ENCODE data around the gene MAGI2.
"Not testable (repeated sequence)": the region's sequence is repeated elsewhere in the genome, so short reads cannot be mapped to it uniquely, and the experiment has no call there.

MAGI2 gene

DNA sequence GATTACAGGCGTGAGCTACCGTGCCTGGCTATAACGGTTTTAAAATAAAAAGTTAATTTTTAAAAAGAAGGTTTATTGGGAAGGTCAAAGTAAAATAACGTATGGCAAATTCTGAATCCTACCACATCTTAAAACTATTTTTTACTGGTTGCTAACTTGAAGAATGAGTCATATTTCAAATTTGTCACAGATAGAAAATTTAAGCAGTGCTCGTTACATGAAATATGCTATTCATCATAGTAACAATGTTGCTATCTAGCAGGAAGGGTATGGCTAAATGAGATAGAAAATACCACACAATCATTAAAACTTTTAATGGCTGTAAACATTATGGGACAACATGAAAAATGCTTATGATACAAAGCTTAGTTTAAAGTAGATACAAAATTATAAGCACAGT, 1154.4 kb downstream of the MAGI2 start:
- TF ChIP-seq, protein P1, sequence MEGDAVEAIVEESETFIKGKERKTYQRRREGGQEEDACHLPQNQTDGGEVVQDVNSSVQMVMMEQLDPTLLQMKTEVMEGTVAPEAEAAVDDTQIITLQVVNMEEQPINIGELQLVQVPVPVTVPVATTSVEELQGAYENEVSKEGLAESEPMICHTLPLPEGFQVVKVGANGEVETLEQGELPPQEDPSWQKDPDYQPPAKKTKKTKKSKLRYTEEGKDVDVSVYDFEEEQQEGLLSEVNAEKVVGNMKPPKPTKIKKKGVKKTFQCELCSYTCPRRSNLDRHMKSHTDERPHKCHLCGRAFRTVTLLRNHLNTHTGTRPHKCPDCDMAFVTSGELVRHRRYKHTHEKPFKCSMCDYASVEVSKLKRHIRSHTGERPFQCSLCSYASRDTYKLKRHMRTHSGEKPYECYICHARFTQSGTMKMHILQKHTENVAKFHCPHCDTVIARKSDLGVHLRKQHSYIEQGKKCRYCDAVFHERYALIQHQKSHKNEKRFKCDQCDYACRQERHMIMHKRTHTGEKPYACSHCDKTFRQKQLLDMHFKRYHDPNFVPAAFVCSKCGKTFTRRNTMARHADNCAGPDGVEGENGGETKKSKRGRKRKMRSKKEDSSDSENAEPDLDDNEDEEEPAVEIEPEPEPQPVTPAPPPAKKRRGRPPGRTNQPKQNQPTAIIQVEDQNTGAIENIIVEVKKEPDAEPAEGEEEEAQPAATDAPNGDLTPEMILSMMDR (IDR thresholded peaks at IDR 0.05; ENCODE audit: low read depth, low read length) = no peak
- H3K4me3 ChIP-seq (ENCODE audit: low read depth, low read length) = no peak overlapping the region

DNA sequence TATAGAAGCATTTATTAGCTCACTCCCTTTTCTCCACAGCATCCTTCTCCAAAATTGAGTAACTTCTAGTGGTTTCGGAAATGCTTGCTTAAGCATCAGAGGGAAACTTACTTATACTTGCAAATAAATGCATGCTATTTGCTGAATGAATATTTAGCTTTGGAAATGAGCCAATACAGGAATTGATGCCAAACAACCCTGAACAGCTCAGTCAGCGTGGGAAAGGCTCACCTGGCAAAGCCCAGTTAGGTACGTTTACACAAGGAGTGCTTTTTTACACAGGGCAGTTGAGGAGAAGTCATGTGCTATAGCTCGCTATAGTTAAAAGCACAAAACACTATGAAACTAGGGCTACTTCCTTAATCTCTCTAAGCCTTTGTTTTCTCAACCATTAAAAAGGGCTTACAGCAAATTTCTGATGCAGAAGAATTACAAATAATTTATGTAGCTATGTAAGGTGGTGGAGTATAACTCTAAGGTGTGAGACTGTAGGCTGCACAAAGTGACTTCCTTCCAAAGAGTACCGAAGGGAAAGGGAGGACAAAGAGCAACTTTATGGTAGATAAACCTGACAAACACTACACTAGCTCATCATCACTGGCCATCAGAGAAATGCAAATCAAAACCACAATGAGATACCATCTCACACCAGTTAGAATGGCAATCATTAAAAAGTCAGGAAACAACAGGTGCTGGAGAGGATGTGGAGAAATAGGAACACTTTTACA, 1156.7 kb downstream of the MAGI2 start:
- no peak overlapping the region for H3K4me3 ChIP-seq (ENCODE audit: low read depth, low read length)
- TF ChIP-seq, protein P1 (IDR thresholded peaks at IDR 0.05; ENCODE audit: low read depth, low read length) = no peak

- no peak overlapping the region for H3K4me3 ChIP-seq (ENCODE audit: low read depth, low read length)
- TF ChIP-seq, protein P1 (IDR thresholded peaks at IDR 0.05; ENCODE audit: low read depth, low read length) = no peak
These were observed 1157.3 kb downstream of the MAGI2 start for GRCh38 chr7:78296046-78296597.

- H3K4me3 ChIP-seq (ENCODE audit: low read depth, low read length) = not testable (repeated sequence)
These were observed 1164.0 kb downstream of the MAGI2 start for GRCh38 chr7:78289471-78289870.

- no peak overlapping the region for H3K4me3 ChIP-seq (ENCODE audit: low read depth, low read length)
- TF ChIP-seq, protein P1 (IDR thresholded peaks at IDR 0.05; ENCODE audit: low read depth, low read length) = no peak
These were observed 1168.5 kb downstream of the MAGI2 start for GRCh38 chr7:78284945-78285344.

DNA sequence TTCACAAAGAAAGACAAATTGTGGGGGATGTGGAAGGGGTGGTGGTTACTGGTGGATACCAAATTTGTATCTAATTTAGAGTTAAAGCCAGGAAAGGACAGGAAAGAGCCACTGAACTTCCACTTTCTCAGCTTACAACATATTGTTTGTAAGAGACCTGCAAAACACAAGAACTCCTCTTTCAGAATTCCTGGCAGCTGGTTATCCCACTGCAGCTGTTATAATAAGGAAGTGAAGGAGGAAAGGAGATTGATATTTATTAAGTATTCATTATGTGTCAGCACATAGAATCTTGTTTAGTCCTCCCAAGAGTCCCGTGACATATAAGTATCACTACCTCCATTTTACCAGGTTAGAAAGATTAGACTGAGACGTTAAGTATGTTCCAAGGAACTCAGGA, 1173.2 kb downstream of the MAGI2 start:
- H3K4me3 ChIP-seq (ENCODE audit: low read depth, low read length) = no peak overlapping the region
- TF ChIP-seq, protein P1 (IDR thresholded peaks at IDR 0.05; ENCODE audit: low read depth, low read length) = no peak

DNA sequence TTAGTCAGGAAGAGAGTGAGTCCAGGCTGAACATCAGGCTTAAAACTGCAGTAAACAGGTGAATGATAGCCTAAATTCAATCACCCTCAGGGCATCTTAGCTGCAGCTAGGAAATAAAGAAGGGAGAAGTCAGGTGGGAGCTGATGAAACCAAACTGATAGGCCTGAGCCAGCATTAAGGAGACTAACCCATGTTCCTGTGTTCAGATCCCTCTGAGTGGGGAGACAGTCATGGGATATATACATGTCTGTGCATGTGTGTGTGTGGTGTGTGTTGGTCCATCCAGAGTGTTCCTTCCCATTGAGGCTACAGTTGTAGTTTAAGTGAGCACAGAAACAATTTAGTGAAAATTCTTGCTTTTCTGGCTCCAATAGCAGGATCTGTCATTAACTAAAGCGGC, 1174.0 kb downstream of the MAGI2 start:
- TF ChIP-seq, protein P1 (IDR thresholded peaks at IDR 0.05; ENCODE audit: low read depth, low read length) = no peak
- no peak overlapping the region for H3K4me3 ChIP-seq (ENCODE audit: low read depth, low read length)
